ENCODE results near the gene MYH14. TPM values are rescaled to one million over a fixed set of nuclear protein-coding genes. Genes with fewer than 3 reads are reported as not detected.

The MYH14 gene
- total and polyA plus RNA-seq, 10 of the 15 experiments (the other 5 are each of a cell fraction or from before 2014, with no cell fraction given), result 0.06 to 0.69 (median 0.15) TPM; not detected in 4

GRCh38 chr19:50341091-50341564 is 137.7 kb downstream of the MYH14 start (continued):
- TF ChIP-seq CUX1 (IDR thresholded peaks at IDR 0.05; ENCODE audit: insufficient replicate concordance, low read depth, low read length) (no peak), ZBED1 (IDR thresholded peaks at IDR 0.05; ENCODE audit: borderline replicate concordance) (peak; percentile 48; the same call in 1 of the 2 replicates), SMC3 (IDR thresholded peaks at IDR 0.05; ENCODE audit: borderline replicate concordance, low read length) (no peak), RELB (IDR thresholded peaks at IDR 0.05; ENCODE audit: low read depth) (peak; percentile 71), RAD51 (IDR thresholded peaks at IDR 0.05) (peak; percentile 48; the same call in 1 of the 2 replicates), MAX (IDR thresholded peaks at IDR 0.05; ENCODE audit: low read depth, low read length) (no peak), EP300 (IDR thresholded peaks at IDR 0.05; ENCODE audit: borderline replicate concordance in 1 of 2, control insufficient read depth in 1 of 2, low read depth in 2 of 2, low read length in 2 of 2) (peak; percentile 39 to 78; a peak in 3 of 4 replicates), EED (IDR thresholded peaks at IDR 0.05; ENCODE audit: low read depth) (0 out of 2 replicates have a peak, but pooled peaks have one; percentile 27), BMI1 (IDR thresholded peaks at IDR 0.05; ENCODE audit: borderline replicate concordance) (no peak; the same call in 1 of the 2 replicates), ATF2 (IDR thresholded peaks at IDR 0.05; ENCODE audit: low read length) (peak; percentile 62; the same call in 1 of the 2 replicates), SPI1 (IDR thresholded peaks at IDR 0.05; ENCODE audit: borderline replicate concordance, insufficient read depth, low read depth, low read length) (peak; percentile 73), RFX5 (IDR thresholded peaks at IDR 0.05; ENCODE audit: low read depth, low read length) (no peak), STAT3 (IDR thresholded peaks at IDR 0.05; ENCODE audit: low read depth, low read length) (0 out of 2 replicates have a peak, but pooled peaks have one; percentile 62), NR2F1 (conservative IDR thresholded peaks at IDR 0.05) (peak; percentile 86), RUNX3 (IDR thresholded peaks at IDR 0.05; ENCODE audit: low read length) (peak; percentile 91), TCF3 (IDR thresholded peaks at IDR 0.05; ENCODE audit: borderline replicate concordance, insufficient read depth, low read depth, low read length) (peak; percentile 24; the same call in 1 of the 2 replicates), EGR1 (IDR thresholded peaks at IDR 0.05; ENCODE audit: borderline replicate concordance in 1 of 2, low read depth in 2 of 2, low read length in 2 of 2) (no peak), CBX5 (IDR thresholded peaks at IDR 0.05; ENCODE audit: low read depth) (no peak), ESRRA (IDR thresholded peaks at IDR 0.05; ENCODE audit: low read length) (peak; percentile 94; the same call in 1 of the 2 replicates), ZNF384 (IDR thresholded peaks at IDR 0.05; ENCODE audit: borderline replicate concordance, low read depth, low read length) (0 out of 2 replicates have a peak, but pooled peaks have one; percentile 8)

Measured in GM12878 (cell line).